Lung (tissue), 12 donors: ENCODE measurements around the gene ANKRD11. TPM values are rescaled to one million over a fixed set of nuclear protein-coding genes. Genes with fewer than 3 reads are reported as not detected.

Source experiments
- ATAC-seq: fragments of 200-7000 bp; cut with Tn5 transposase; one replicate; pipeline ENCODE4 v1.9.1; 2020; ENCODE audit warnings: moderate number of reproducible peaks; ENCODE audit not compliant: insufficient read depth, low FRiP score
- DNase-seq, 3 donors: peaks; one replicate each; pipeline ENCODE4 v3.0.0-alpha.2; 2013 to 2017
- H3K27ac ChIP-seq, 2 donors: one replicate each; pipeline ENCODE4 v1.5.1; 2013; ENCODE audit warnings: mild to moderate bottlenecking in 2 of 2, moderate library complexity in 2 of 2, control low read depth in 1 of 2, inconsistent platforms in 1 of 2, low read depth in 1 of 2, low read length in 1 of 2
- H3K27me3 ChIP-seq, 3 donors: one replicate each; pipeline ENCODE4 v1.5.1; 2013; ENCODE audit warnings: low read length in 2 of 3; ENCODE audit not compliant: control insufficient read depth in 3 of 3, insufficient read depth in 3 of 3
- H3K36me3 ChIP-seq, 4 donors: one replicate each; pipeline ENCODE4 v1.5.1; 2013; ENCODE audit warnings: low read length in 4 of 4, mild to moderate bottlenecking in 1 of 4, moderate library complexity in 1 of 4; ENCODE audit not compliant: control insufficient read depth in 4 of 4, insufficient read depth in 4 of 4
- H3K4me1 ChIP-seq, 5 donors: one replicate each; pipeline ENCODE4 v1.5.1; 2013; ENCODE audit warnings: low read length in 5 of 5, mild to moderate bottlenecking in 2 of 5, moderate library complexity in 1 of 5; ENCODE audit not compliant: control insufficient read depth in 5 of 5, insufficient read depth in 5 of 5
- H3K4me3 ChIP-seq: one replicate; pipeline ENCODE4 v1.5.1; 2013; ENCODE audit warnings: mild to moderate bottlenecking, control low read depth, moderate library complexity
- H3K9ac ChIP-seq, 2 donors: one replicate each; pipeline ENCODE4 v1.5.1; 2013; ENCODE audit warnings: low read length in 2 of 2, control low read depth in 1 of 2; ENCODE audit not compliant: insufficient read depth in 1 of 2
- H3K9me3 ChIP-seq, 4 donors: one replicate each; pipeline ENCODE4 v1.5.1; 2013; ENCODE audit warnings: low read length in 3 of 4, mild to moderate bottlenecking in 1 of 4, moderate library complexity in 1 of 4; ENCODE audit not compliant: control insufficient read depth in 4 of 4, insufficient read depth in 3 of 4
- WGBS, 2 donors: extraction: QIAGEN DNeasy Blood & Tissue Kit; methylation state at CpG; one replicate each; pipeline ENCODE4 v1.1.7; 2013; 5-methylcytosine and 5-hydroxymethylcytosine counted together
- polyA plus RNA-seq, 2 donors: library from polyadenylated mRNA; stranded (reverse); fragments of 200-250 nt; gene quantifications; one replicate each; pipeline ENCODE4 v1.2.1, GENCODE V29; 2013
- total RNA-seq, 2 donors: library from RNA; depleted of rRNA in 1 of 2; stranded (reverse); fragments of >200 nt in 1 of 2; gene quantifications; one replicate each; pipeline ENCODE4 v1.2.1, GENCODE V29; 2014 to 2021
- TF ChIP-seq, protein P1 (sequence below): IDR thresholded peaks from 2 replicates; pipeline ENCODE4 v1.5.1; 2012; ENCODE audit warnings: mild to moderate bottlenecking; ENCODE audit errors: control extremely low read depth, extremely low read depth
- donor health status: control.
- donor health status: control.
- donor health status: Bipolar disorder and iron deficiency.
- donor health status: healthy.
- donor health status: DM: yes; HTN: yes; CAD: no.

Gene ANKRD11
- total and polyA plus RNA-seq, 4 donors = 58.5 to 162 (median 89.5) TPM

- Histone ChIP-seq H3K9ac (peak overlapping the region in 1 of 2 donors; percentile 67), H3K9me3 (no peaks in the 10 kb centered on the region), H3K4me1 (peaks cover 13 to 33% (median 15%) of the 10 kb centered on the region in 5 donors), H3K27me3 (no peaks in the 10 kb centered on the region), H3K36me3 (peaks cover 6 to 15% (median 9%) of the 10 kb centered on the region in 4 donors), H3K4me3 (no peak overlapping the region), H3K27ac (peak overlapping the region; percentile 96 to 99)
- no peak for ATAC-seq
- 34 to 46% methylated on average over 15 of the region's 15 CpGs for WGBS, 2 donors
- no peak for DNase-seq
- TF ChIP-seq, protein P1, sequence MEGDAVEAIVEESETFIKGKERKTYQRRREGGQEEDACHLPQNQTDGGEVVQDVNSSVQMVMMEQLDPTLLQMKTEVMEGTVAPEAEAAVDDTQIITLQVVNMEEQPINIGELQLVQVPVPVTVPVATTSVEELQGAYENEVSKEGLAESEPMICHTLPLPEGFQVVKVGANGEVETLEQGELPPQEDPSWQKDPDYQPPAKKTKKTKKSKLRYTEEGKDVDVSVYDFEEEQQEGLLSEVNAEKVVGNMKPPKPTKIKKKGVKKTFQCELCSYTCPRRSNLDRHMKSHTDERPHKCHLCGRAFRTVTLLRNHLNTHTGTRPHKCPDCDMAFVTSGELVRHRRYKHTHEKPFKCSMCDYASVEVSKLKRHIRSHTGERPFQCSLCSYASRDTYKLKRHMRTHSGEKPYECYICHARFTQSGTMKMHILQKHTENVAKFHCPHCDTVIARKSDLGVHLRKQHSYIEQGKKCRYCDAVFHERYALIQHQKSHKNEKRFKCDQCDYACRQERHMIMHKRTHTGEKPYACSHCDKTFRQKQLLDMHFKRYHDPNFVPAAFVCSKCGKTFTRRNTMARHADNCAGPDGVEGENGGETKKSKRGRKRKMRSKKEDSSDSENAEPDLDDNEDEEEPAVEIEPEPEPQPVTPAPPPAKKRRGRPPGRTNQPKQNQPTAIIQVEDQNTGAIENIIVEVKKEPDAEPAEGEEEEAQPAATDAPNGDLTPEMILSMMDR = no peak
Observed at GRCh38 chr16:89506791-89507191, 16.4 kb upstream of the ANKRD11 start.

- no peak for DNase-seq
- no peak overlapping the region for H3K4me3 ChIP-seq
- 60 to 83% methylated on average over 4 of the region's 4 CpGs for WGBS, 2 donors
- ATAC-seq = no peak
- H3K4me1 ChIP-seq = peaks cover 13 to 33% (median 15%) of the 10 kb centered on the region in 5 donors
- no peak overlapping the region for H3K9ac ChIP-seq
- TF ChIP-seq, protein P1 = no peak
- peaks cover 2 to 9% (median 6%) of the 10 kb centered on the region in 4 donors for H3K36me3 ChIP-seq
- H3K27me3 ChIP-seq = no peaks in the 10 kb centered on the region
- no peaks in the 10 kb centered on the region for H3K9me3 ChIP-seq
- peak overlapping the region; percentile 67 to 90 for H3K27ac ChIP-seq
Observed at GRCh38 chr16:89506113-89506504, 15.7 kb upstream of the ANKRD11 start.

DNA sequence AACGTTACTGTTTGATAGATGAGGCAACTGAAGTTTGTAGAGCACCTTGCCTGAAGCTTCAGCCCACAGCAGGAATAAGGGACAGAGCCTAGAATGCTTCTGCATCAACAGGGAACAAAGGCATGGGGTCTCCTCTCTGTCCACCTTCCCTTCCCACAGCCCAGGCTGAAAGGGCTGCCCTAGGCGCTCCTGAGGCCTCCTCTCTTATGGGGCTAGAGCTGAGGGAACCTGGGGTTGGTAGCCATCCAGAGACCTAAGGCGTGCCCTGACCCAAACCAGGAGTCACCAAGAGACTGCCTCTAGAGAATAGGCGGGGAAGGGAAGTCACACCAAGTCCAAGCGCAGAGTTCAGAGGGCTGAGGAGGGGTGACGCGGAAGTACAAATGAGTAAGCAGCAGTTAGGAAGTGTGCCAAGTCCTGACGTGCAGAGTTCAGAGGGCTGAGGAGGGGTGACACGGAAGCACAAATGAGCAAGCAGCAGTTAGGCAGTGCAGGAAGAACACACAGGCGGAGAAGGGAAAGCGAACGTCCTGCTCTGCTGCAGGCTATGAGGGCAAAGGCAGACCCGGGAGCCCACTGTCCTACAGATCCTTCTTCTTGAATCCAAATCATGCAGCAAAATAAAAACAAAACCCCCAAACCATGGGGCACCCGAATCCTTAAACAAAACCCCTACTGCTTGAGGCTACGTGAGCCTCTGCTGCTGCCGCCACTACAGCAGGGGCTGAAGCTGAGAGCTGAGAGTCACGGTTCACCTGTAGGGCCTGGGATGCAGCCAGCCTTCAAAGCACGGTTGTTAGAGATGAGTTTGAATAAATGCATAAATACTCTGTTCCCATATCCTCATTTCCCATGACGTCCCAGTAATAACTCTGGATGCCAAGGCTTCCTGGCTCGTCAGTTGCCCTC, 15.1 kb upstream of the ANKRD11 start:
- Histone ChIP-seq H3K36me3 (peaks cover 0 to 2% (median under 1%) of the 10 kb centered on the region in 4 donors), H3K9me3 (no peaks in the 10 kb centered on the region), H3K27me3 (no peaks in the 10 kb centered on the region), H3K4me3 (no peak overlapping the region), H3K4me1 (peaks cover 13 to 33% (median 15%) of the 10 kb centered on the region in 5 donors), H3K27ac (peak overlapping the region; percentile 74 to 90), H3K9ac (no peak overlapping the region)
- peak; percentile 88 to 95 (median 91) for DNase-seq
- TF ChIP-seq, protein P1 = no peak
- 19 to 20% methylated on average over 20 of the region's 20 CpGs for WGBS, 2 donors
- ATAC-seq = peak; percentile 41
